ENCODE data around the gene ATM.

DNA sequence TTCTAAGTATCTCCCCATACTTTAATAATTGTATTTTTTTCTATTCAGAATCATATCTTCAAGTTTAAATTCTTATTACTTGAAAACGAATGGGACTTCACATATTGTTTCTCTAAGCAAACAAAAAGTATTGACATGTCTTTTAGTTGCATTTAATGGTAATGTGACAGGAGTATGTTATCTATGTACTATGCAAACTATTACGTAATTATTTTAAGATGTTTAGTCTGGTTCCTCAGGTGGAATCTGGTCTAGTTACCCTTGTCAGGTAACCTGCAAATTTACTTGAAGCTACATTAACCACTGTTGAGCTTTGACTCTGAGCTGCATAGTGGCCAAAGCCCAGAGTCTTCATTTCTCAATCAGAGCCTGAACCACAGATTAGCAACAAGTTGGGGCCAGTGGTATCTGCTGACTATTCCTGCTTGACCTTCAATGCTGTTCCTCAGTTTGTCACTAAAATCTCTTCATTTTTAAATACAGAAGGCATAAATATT is 110.6 kb downstream of the ATM start:
- TF ChIP-seq CTCF (IDR thresholded peaks at IDR 0.05) (no peak), EZH2 (IDR thresholded peaks at IDR 0.05; ENCODE audit: borderline replicate concordance, insufficient read depth, low read depth, low read length, poor library complexity, severe bottlenecking) (no peak)
